ENCODE measurements around the gene LYRM4.

The LYRM4 gene

GRCh38 chr6:5098501-5099270, 162.1 kb downstream of the LYRM4 start:
- DNase-seq (ENCODE audit: low read depth) = no peak

GRCh38 chr6:5096482-5096881, 164.3 kb downstream of the LYRM4 start:
- DNase-seq (ENCODE audit: low read depth) = no peak

GRCh38 chr6:5095236-5095635, 165.5 kb downstream of the LYRM4 start:
- DNase-seq (ENCODE audit: low read depth) = no peak

GRCh38 chr6:5094327-5094726, 166.4 kb downstream of the LYRM4 start:
- DNase-seq (ENCODE audit: low read depth) = no peak

GRCh38 chr6:5093231-5094015, 167.3 kb downstream of the LYRM4 start:
- no peak for DNase-seq (ENCODE audit: low read depth)

GRCh38 chr6:5091210-5092069, 169.3 kb downstream of the LYRM4 start:
- no peak for DNase-seq (ENCODE audit: low read depth)

GRCh38 chr6:5090603-5091002, 170.1 kb downstream of the LYRM4 start:
- DNase-seq (ENCODE audit: low read depth) = no peak

GRCh38 chr6:5089481-5090438, 171.0 kb downstream of the LYRM4 start:
- DNase-seq (ENCODE audit: low read depth) = no peak

GRCh38 chr6:5088780-5089179, 172.0 kb downstream of the LYRM4 start:
- no peak for DNase-seq (ENCODE audit: low read depth)

GRCh38 chr6:5087389-5087788, 173.4 kb downstream of the LYRM4 start:
- no peak for DNase-seq (ENCODE audit: low read depth)

GRCh38 chr6:5086294-5086890, 174.4 kb downstream of the LYRM4 start:
- DNase-seq (ENCODE audit: low read depth) = no peak

- no peak for DNase-seq (ENCODE audit: low read depth)
Observed at GRCh38 chr6:5085648-5086293, 175.0 kb downstream of the LYRM4 start.

GRCh38 chr6:5084781-5085647, 175.7 kb downstream of the LYRM4 start, which contains the start of gene PPP1R3G:
PPP1R3G (plus strand) TSS chr6:5085341; CDS start chr6:5085486, 145 bp downstream.
- DNase-seq (ENCODE audit: low read depth) = no peak

- DNase-seq (ENCODE audit: low read depth) = no peak
Observed at GRCh38 chr6:5084360-5084780, 176.4 kb downstream of the LYRM4 start.

GRCh38 chr6:5083813-5084359, 176.9 kb downstream of the LYRM4 start:
- DNase-seq (ENCODE audit: low read depth) = no peak

- DNase-seq (ENCODE audit: low read depth) = no peak
Observed at GRCh38 chr6:5083307-5083583, 177.5 kb downstream of the LYRM4 start.

GRCh38 chr6:5082487-5083306, 178.1 kb downstream of the LYRM4 start:
- DNase-seq (ENCODE audit: low read depth) = no peak

- no peak for DNase-seq (ENCODE audit: low read depth)
Observed at GRCh38 chr6:5081955-5082354, 178.8 kb downstream of the LYRM4 start.

All from activated T-cell treated with anti-CD3 and anti-CD28 coated beads for 1 hour (primary cell).